Upper lobe of left lung (tissue), 6 donors: Measurements from ENCODE around the gene CRYZL1. TPM values are rescaled to one million over a fixed set of nuclear protein-coding genes. Genes with fewer than 3 reads are reported as not detected.

Source experiments
- ATAC-seq, 2 donors: fragments of 200-7000 bp; cut with Tn5 transposase; one replicate each; pipeline ENCODE4 v1.9.1; 2022; ENCODE audit warnings: mild to moderate bottlenecking in 2 of 2, moderate library complexity in 2 of 2; ENCODE audit not compliant: low FRiP score in 2 of 2
- DNase-seq, 2 donors: peaks; one replicate each; pipeline ENCODE4 v3.0.0-alpha.2; 2019 to 2020
- H3K27ac ChIP-seq, 4 donors: fragments of 200-600 bp; sonication (generic); one replicate each; pipeline ENCODE4 v1.5.1; 2016 to 2019
- H3K27me3 ChIP-seq, 4 donors: fragments of 200-600 bp; sonication (generic); one replicate each; pipeline ENCODE4 v1.5.1; 2017 to 2019
- H3K36me3 ChIP-seq, 4 donors: fragments of 200-600 bp; sonication (generic); one replicate each; pipeline ENCODE4 v1.5.1; 2016 to 2019
- H3K4me1 ChIP-seq, 4 donors: fragments of 200-600 bp; sonication (generic); one replicate each; pipeline ENCODE4 v1.5.1; 2018 to 2019
- H3K4me3 ChIP-seq, 4 donors: fragments of 200-600 bp; sonication (generic); one replicate each; pipeline ENCODE4 v1.5.1; 2017 to 2019; ENCODE audit warnings: mild to moderate bottlenecking in 2 of 4, moderate library complexity in 1 of 4
- H3K9me3 ChIP-seq, 4 donors: fragments of 200-600 bp; sonication (generic); one replicate each; pipeline ENCODE4 v1.5.1; 2018 to 2019
- EP300 ChIP-seq, 4 donors: sonication (generic); formaldehyde crosslinking; IDR thresholded peaks; one replicate each; pipeline ENCODE4 v1.5.1; 2017; ENCODE audit warnings: antibody characterized with exemption in 4 of 4, control low read depth in 2 of 4
- POLR2A ChIP-seq, 4 donors: fragments of 450-650 bp; IDR thresholded peaks; one replicate each; pipeline ENCODE4 v1.5.1; 2016 to 2017; ENCODE audit warnings: antibody characterized with exemption in 4 of 4, mild to moderate bottlenecking in 2 of 4
- POLR2AphosphoS5 ChIP-seq, 2 donors: sonication (generic); formaldehyde crosslinking; IDR thresholded peaks; one replicate each; pipeline ENCODE4 v1.5.1; 2017; ENCODE audit warnings: antibody characterized with exemption in 2 of 2
- WGBS, 2 donors: methylation state at CpG; one replicate each; pipeline ENCODE4 v1.1.5; 2017 to 2018; 5-methylcytosine and 5-hydroxymethylcytosine counted together
- total RNA-seq, 6 donors: library from RNA; depleted of rRNA in 4 of 6; stranded (reverse); fragments of >200 nt in 4 of 6; gene quantifications; one replicate each; pipeline versions ENCODE4 v1.1.0 to v1.2.1, GENCODE V29; 2016 to 2021
- TF ChIP-seq, protein P1 (sequence below), 6 experiments: fragments of 450-650 bp in 4 of 6; fragments of 200-600 bp in 2 of 6; sonication (generic) in 2 of 6; IDR thresholded peaks; one replicate each; pipeline ENCODE4 v1.5.1; 2016 to 2019; ENCODE audit warnings: antibody characterized with exemption in 6 of 6
- donor health status: DM: no; HTN: no; CAD: no; lungs with moderate emphysema.
- donor health status: DM: no; HTN: yes; CAD: no; lungs with severe emphysema.

The CRYZL1 gene
- total RNA-seq, 6 donors from 2014 or later, result 20.2 to 80.7 (median 31.7) TPM

DNA sequence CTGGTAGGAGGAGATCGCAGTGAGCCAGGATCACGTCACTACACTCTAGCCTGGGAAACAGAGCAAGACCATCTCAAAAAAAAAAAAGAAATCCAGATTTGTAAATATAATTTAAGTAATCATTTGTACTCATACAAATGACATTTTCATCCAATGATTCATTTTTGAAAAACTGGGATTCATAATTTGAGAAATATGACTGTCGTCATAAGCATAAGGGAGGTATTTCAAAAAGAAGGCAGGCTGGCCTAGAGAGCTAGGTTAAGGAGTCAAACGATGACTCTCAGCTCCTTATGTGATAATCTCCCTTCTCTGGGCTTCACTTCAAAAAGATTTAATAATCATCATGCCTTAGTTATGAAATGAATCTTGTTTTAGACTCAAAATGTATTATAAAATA lies 101.9 kb downstream of the CRYZL1 start:
- 85 to 89% methylated on average over 4 of the region's 4 CpGs for WGBS, 2 donors

More for the DNA sequence above, 101.9 kb downstream of the CRYZL1 start:
- H3K4me3 ChIP-seq, result no peak overlapping the region
- no peaks in the 10 kb centered on the region for H3K9me3 ChIP-seq
- peaks cover 6 to 40% (median 20%) of the 10 kb centered on the region in 4 donors for H3K36me3 ChIP-seq
- TF ChIP-seq, protein P1, sequence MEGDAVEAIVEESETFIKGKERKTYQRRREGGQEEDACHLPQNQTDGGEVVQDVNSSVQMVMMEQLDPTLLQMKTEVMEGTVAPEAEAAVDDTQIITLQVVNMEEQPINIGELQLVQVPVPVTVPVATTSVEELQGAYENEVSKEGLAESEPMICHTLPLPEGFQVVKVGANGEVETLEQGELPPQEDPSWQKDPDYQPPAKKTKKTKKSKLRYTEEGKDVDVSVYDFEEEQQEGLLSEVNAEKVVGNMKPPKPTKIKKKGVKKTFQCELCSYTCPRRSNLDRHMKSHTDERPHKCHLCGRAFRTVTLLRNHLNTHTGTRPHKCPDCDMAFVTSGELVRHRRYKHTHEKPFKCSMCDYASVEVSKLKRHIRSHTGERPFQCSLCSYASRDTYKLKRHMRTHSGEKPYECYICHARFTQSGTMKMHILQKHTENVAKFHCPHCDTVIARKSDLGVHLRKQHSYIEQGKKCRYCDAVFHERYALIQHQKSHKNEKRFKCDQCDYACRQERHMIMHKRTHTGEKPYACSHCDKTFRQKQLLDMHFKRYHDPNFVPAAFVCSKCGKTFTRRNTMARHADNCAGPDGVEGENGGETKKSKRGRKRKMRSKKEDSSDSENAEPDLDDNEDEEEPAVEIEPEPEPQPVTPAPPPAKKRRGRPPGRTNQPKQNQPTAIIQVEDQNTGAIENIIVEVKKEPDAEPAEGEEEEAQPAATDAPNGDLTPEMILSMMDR (IDR thresholded peaks at IDR 0.05), result no peak
- TF ChIP-seq POLR2A (IDR thresholded peaks at IDR 0.05), result no peak
- TF ChIP-seq POLR2AphosphoS5 (IDR thresholded peaks at IDR 0.05), result no peak
- no peak for TF ChIP-seq EP300 (IDR thresholded peaks at IDR 0.05)
- ATAC-seq (no peak), DNase-seq (no peak)
- H3K27me3 ChIP-seq, result no peaks in the 10 kb centered on the region
- peaks cover 13 to 20% (median 17%) of the 10 kb centered on the region in 4 donors for H3K4me1 ChIP-seq
- H3K27ac ChIP-seq, result no peak overlapping the region

Other genes with a start within 250 kb of the CRYZL1 start
- 10 to 100 TPM; 35.6 to 89.8 (median 62.0) TPM for gene IFNGR2, start 238.3 kb downstream of the CRYZL1 start, total RNA-seq
- 100 to 1,000 TPM in 2 of 6 donors, 10 to 100 TPM in 4; 45.1 to 155 (median 68.0) TPM for gene TMEM50B, start 161.8 kb downstream of the CRYZL1 start, total RNA-seq
- 1 to 10 TPM in 5 of 6 donors, under 1 TPM in 1; 0.55 to 3.1 (median 1.6) TPM for gene DNAJC28, start 150.0 kb downstream of the CRYZL1 start, total RNA-seq
- gene GART, start 99.6 kb downstream of the CRYZL1 start, total RNA-seq, result 10 to 100 TPM; 55.9 to 89.8 (median 64.3) TPM
- 1,000 to 10,000 TPM in 1 of 6 donors, 100 to 1,000 TPM in 5; 236 to 1,038 (median 307) TPM for gene SON, start 98.7 kb downstream of the CRYZL1 start, total RNA-seq
- 10 to 100 TPM in 2 of 6 donors, 1 to 10 TPM in 4; 4.3 to 19.2 (median 6.3) TPM for gene DONSON, start 53.1 kb downstream of the CRYZL1 start, total RNA-seq
- gene ITSN1, start 760 bp upstream of the CRYZL1 start, total RNA-seq, result 100 to 1,000 TPM in 1 of 6 donors, 10 to 100 TPM in 5; 19.3 to 103 (median 38.7) TPM